Body of pancreas (tissue), 4 donors: ENCODE measurements around the gene SLC4A8. TPM values are rescaled to one million over a fixed set of nuclear protein-coding genes. Genes with fewer than 3 reads are reported as not detected.

Experiments used
- ATAC-seq: fragments of 150-250 bp; one replicate; pipeline ENCODE4 v1.9.1; 2016
- DNase-seq, 4 donors: peaks; one replicate each; pipeline ENCODE4 v3.0.0-alpha.2; 2019
- H3K27ac ChIP-seq, 4 donors: fragments of 200-600 bp; sonication (generic); 1 replicate in 3 of 4; 2 replicates in 1 of 4; pipeline versions ENCODE4 v1.5.1 to v1.6.1; 2016 to 2019; ENCODE audit warnings: mild to moderate bottlenecking in 1 of 4, mixed read lengths in 1 of 4, moderate library complexity in 1 of 4
- H3K27me3 ChIP-seq, 2 donors: fragments of 200-600 bp; sonication (generic); one replicate each; pipeline ENCODE4 v1.6.0; 2016; ENCODE audit warnings: mild to moderate bottlenecking in 1 of 2
- H3K36me3 ChIP-seq, 2 donors: fragments of 200-600 bp; sonication (generic); replicated peaks in 1 of 2; 2 replicates each; pipeline ENCODE4 v1.5.1; 2016; ENCODE audit warnings: low read depth in 2 of 2; ENCODE audit not compliant: insufficient read depth in 1 of 2
- H3K4me1 ChIP-seq: fragments of 200-600 bp; sonication (generic); one replicate; pipeline ENCODE4 v1.6.0; 2016
- H3K4me3 ChIP-seq, 2 donors: fragments of 200-600 bp; sonication (generic); 1 replicate in 1 of 2; 2 replicates in 1 of 2; pipeline ENCODE4 v1.5.1; 2016 to 2019
- H3K9me3 ChIP-seq, 3 donors: fragments of 200-600 bp; sonication (generic); 1 replicate in 2 of 3; 2 replicates in 1 of 3; pipeline ENCODE4 v1.5.1; 2016
- CTCF ChIP-seq, 7 experiments: fragments of 450-650 bp in 4 of 7; fragments of 200-600 bp in 3 of 7; sonication (generic) in 3 of 7; IDR thresholded peaks; one replicate each; pipeline ENCODE4 v1.5.1; 2016 to 2019; ENCODE audit warnings: antibody characterized with exemption in 7 of 7
- POLR2A ChIP-seq, 3 donors: fragments of 450-650 bp; IDR thresholded peaks; one replicate each; pipeline ENCODE4 v1.6.1; 2016; ENCODE audit warnings: antibody characterized with exemption in 3 of 3, mild to moderate bottlenecking in 2 of 3
- WGBS, 2 donors: methylation state at CpG; one replicate each; pipeline ENCODE4 v1.1.5; 2017; 5-methylcytosine and 5-hydroxymethylcytosine counted together
- intact Hi-C: fragments of 100-400 bp; cut with DNase I; formaldehyde crosslinking; loops from one replicate; pipeline ENCODE4 v1.15.1; 2023
- total RNA-seq, 2 donors: library from RNA; depleted of rRNA; stranded (reverse); fragments of >200 nt; gene quantifications; one replicate each; pipeline ENCODE4 v1.1.0, GENCODE V29; 2016

Gene SLC4A8
- total RNA-seq, 2 donors from 2014 or later, result 1.6 to 2.3 TPM

- WGBS, 2 donors, result 83 to 86% methylated on average over 3 of the region's 3 CpGs
- intact Hi-C loops, result no loop called here
Measured at GRCh38 chr12:51527966-51528365, 103.3 kb downstream of the SLC4A8 start.

GRCh38 chr12:51528852-51529650 lies 104.4 kb downstream of the SLC4A8 start:
- intact Hi-C loops, result no loop called here
- Histone ChIP-seq H3K4me3 (no peak overlapping the region), H3K27ac (no peak overlapping the region), H3K27me3 (no peaks in the 10 kb centered on the region), H3K36me3 (no peaks in the 10 kb centered on the region), H3K4me1 (no peaks in the 10 kb centered on the region), H3K9me3 (no peaks in the 10 kb centered on the region)
- DNase-seq (no peak), ATAC-seq (no peak)
- TF ChIP-seq POLR2A (IDR thresholded peaks at IDR 0.05) (no peak), CTCF (IDR thresholded peaks at IDR 0.05) (no peak)
- 84 to 86% methylated on average over 6 of the region's 6 CpGs for WGBS, 2 donors

More at GRCh38 chr12:51527966-51528365, 103.3 kb downstream of the SLC4A8 start:
- Histone ChIP-seq H3K4me3 (no peak overlapping the region), H3K4me1 (no peaks in the 10 kb centered on the region), H3K27me3 (no peaks in the 10 kb centered on the region), H3K36me3 (no peaks in the 10 kb centered on the region), H3K27ac (no peak overlapping the region), H3K9me3 (no peaks in the 10 kb centered on the region)
- ATAC-seq (no peak), DNase-seq (no peak)
- TF ChIP-seq CTCF (IDR thresholded peaks at IDR 0.05) (no peak), POLR2A (IDR thresholded peaks at IDR 0.05) (no peak)

GRCh38 chr12:51529651-51529970 lies 105.0 kb downstream of the SLC4A8 start:
- H3K4me3 ChIP-seq, result no peak overlapping the region
- H3K27me3 ChIP-seq, result no peaks in the 10 kb centered on the region
- no peaks in the 10 kb centered on the region for H3K4me1 ChIP-seq
- H3K9me3 ChIP-seq, result no peaks in the 10 kb centered on the region
- H3K36me3 ChIP-seq, result no peaks in the 10 kb centered on the region
- WGBS, 2 donors, result 66 to 71% methylated on average over 2 to 3 of the region's 3 CpGs
- no peak for TF ChIP-seq CTCF (IDR thresholded peaks at IDR 0.05)
- TF ChIP-seq POLR2A (IDR thresholded peaks at IDR 0.05), result no peak
- no peak for DNase-seq
- no peak overlapping the region for H3K27ac ChIP-seq
- intact Hi-C loops, result no loop called here
- no peak for ATAC-seq

- H3K9me3 ChIP-seq, result no peaks in the 10 kb centered on the region
- TF ChIP-seq CTCF (IDR thresholded peaks at IDR 0.05), result no peak
- ATAC-seq (no peak), DNase-seq (no peak)
- intact Hi-C loops, result loop anchor here (5.0 to 10.0 kb wide), 2 partner anchors 108 to 285 kb away; partner anchors contain the start of gene SLC4A8
- H3K27ac ChIP-seq, result no peak overlapping the region
- 90 to 92% methylated on average over 4 of the region's 4 CpGs for whole genome bisulfite sequencing, 2 donors
- no peaks in the 10 kb centered on the region for H3K36me3 ChIP-seq
- H3K27me3 ChIP-seq, result no peaks in the 10 kb centered on the region
- no peak overlapping the region for H3K4me3 ChIP-seq
- H3K4me1 ChIP-seq, result no peaks in the 10 kb centered on the region
Measured at GRCh38 chr12:51530208-51530607, 105.6 kb downstream of the SLC4A8 start.
